Measurements from ENCODE around the gene LIN7C. TPM values are rescaled to one million over a fixed set of nuclear protein-coding genes. Genes with fewer than 3 reads are reported as not detected.

Gene LIN7C
- total and polyA plus RNA-seq, 2 of the 8 experiments (the other 6 are each of a cell fraction or from before 2014, with no cell fraction given) = 10.5 to 42.7 TPM

DNA sequence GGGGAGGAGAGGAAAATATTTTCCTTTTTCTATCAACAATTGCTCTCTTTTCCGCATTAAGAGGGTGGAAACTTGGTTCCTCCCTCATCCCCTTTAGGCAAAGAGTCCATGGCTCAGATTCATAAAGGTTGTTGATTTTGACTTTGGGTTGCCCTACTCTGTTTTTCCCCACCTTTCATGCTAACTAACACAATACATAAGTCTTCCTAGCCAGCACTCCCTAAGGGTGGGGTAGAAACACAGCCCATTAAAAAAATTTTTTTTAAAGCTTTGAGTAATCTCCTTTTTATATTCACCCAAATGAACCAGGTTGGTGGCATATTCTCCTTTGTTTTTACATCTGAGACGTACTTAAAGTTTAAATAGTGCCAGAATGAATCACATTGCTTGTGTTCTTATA, 20.0 kb upstream of the LIN7C start:
- no peak overlapping the region for H3K14ac ChIP-seq (ENCODE audit: insufficient read length)
- no peak overlapping the region for H2BK20ac ChIP-seq (ENCODE audit: low read length)
- no peak for TF ChIP-seq GTF2F1 (IDR thresholded peaks at IDR 0.05; ENCODE audit: borderline replicate concordance, low read depth, low read length)
- TF ChIP-seq CHD1 (IDR thresholded peaks at IDR 0.05; ENCODE audit: low read depth, low read length) = no peak
- TF ChIP-seq RAD21 (IDR thresholded peaks at IDR 0.05 in 1 of 2, conservative IDR thresholded peaks at IDR 0.05 in 1 of 2; ENCODE audit: low read depth in 2 of 2, low read length in 2 of 2) = no peak
- TF ChIP-seq TCF12 (IDR thresholded peaks at IDR 0.05; ENCODE audit: low read depth, low read length) = no peak
- TF ChIP-seq CREB1 (IDR thresholded peaks at IDR 0.05) = no peak
- TF ChIP-seq SIRT6 (IDR thresholded peaks at IDR 0.05; ENCODE audit: low read length) = no peak
- TF ChIP-seq EP300 (IDR thresholded peaks at IDR 0.05; ENCODE audit: borderline replicate concordance in 1 of 2, low read depth in 2 of 2, low read length in 2 of 2) = no peak
- TF ChIP-seq TAF7 (optimal IDR thresholded peaks at IDR 0.05; ENCODE audit: borderline replicate concordance, low read depth, low read length) = no peak
- no peak for DNase-seq (ENCODE audit: low read depth in 1 of 2, low spot score in 2 of 2)
- H2AFZ ChIP-seq (ENCODE audit: low read length) = no peak overlapping the region
- H4K20me1 ChIP-seq (replicated peaks in 1 of 2; ENCODE audit: control insufficient read depth in 1 of 2, insufficient read depth in 2 of 2, low read length in 2 of 2) = no peaks in the 10 kb centered on the region
- H3K4ac ChIP-seq (replicated peaks; ENCODE audit: insufficient read length, low read depth, low read length) = no peak overlapping the region
- no peaks in the 10 kb centered on the region for H3K4me1 ChIP-seq (replicated peaks in 1 of 4; ENCODE audit: control insufficient read depth in 3 of 4, insufficient read depth in 4 of 4, low read length in 3 of 4)
- H4K8ac ChIP-seq (ENCODE audit: extremely low read depth, insufficient read depth, low read length) = no peak overlapping the region
- no peaks in the 10 kb centered on the region for H3K36me3 ChIP-seq (ENCODE audit: control insufficient read depth in 2 of 4, insufficient read depth in 4 of 4, low read length in 3 of 4)
- no peak overlapping the region for H2BK15ac ChIP-seq (ENCODE audit: low read length)
- no peaks in the 10 kb centered on the region for H3K79me2 ChIP-seq (ENCODE audit: control insufficient read depth in 1 of 2, insufficient read depth in 2 of 2, low read length in 2 of 2)
- no peak overlapping the region for H3K23ac ChIP-seq (ENCODE audit: insufficient read length)
- H3K9ac ChIP-seq (replicated peaks in 1 of 4; ENCODE audit: extremely low read depth in 1 of 4, low read depth in 3 of 4, low read length in 3 of 4) = no peak overlapping the region
- ChIA-PET POLR2A (ENCODE audit: partially characterized antibody) (interaction anchor here (0.9 to 1.6 kb wide), 3 partner anchors 84 to 97 kb away, joined by 3 to 7 read pairs (median 3); no protein-coding TSS in a partner anchor), CTCF (ENCODE audit: partially characterized antibody) (interaction anchor here (0.9 to 1.5 kb wide), 2 partner anchors 34 to 92 kb away, joined by 3 read pairs; no protein-coding TSS in a partner anchor)
- no peak for FAIRE-seq
- no peak overlapping the region for H3K27ac ChIP-seq (ENCODE audit: low read depth, low read length)
- no peak overlapping the region for H3K18ac ChIP-seq (ENCODE audit: extremely low read depth, low read length)
- H4K5ac ChIP-seq (ENCODE audit: insufficient read length, low read depth, low read length) = no peak overlapping the region
- no peak overlapping the region for H2AK5ac ChIP-seq (ENCODE audit: low read depth, low read length)
- H3K4me3 ChIP-seq (ENCODE audit: extremely low read depth in 1 of 4, insufficient read depth in 2 of 4, low read depth in 3 of 4, low read length in 4 of 4) = no peak overlapping the region
- no peak overlapping the region for H3K4me2 ChIP-seq (ENCODE audit: insufficient read depth in 1 of 2, low read depth in 2 of 2, low read length in 2 of 2)
- H2BK120ac ChIP-seq (replicated peaks; ENCODE audit: low read depth, low read length) = no peak overlapping the region
- no peaks in the 10 kb centered on the region; the same call in 1 of the 2 replicates for H3K23me2 ChIP-seq (ENCODE audit: low read depth, low read length)
- H3K9me3 ChIP-seq (ENCODE audit: insufficient read depth in 2 of 2, low read depth in 1 of 2, low read length in 1 of 2) = no peaks in the 10 kb centered on the region
- no peak overlapping the region for H2BK12ac ChIP-seq (ENCODE audit: low read depth, low read length)
- H3K79me1 ChIP-seq (ENCODE audit: low read depth, low read length) = no peaks in the 10 kb centered on the region
- no peak overlapping the region for H4K91ac ChIP-seq (replicated peaks; ENCODE audit: insufficient read length, low read length)
- no peaks in the 10 kb centered on the region for H3K27me3 ChIP-seq (replicated peaks in 1 of 4; ENCODE audit: control insufficient read depth in 3 of 4, extremely low read depth in 1 of 4, insufficient read depth in 3 of 4, low read length in 3 of 4)
- H3K56ac ChIP-seq (replicated peaks; ENCODE audit: insufficient read length, low read depth, low read length) = no peak overlapping the region
- no peak overlapping the region for H2BK5ac ChIP-seq (ENCODE audit: low read depth, low read length)
- WGBS, 2 experiments (ENCODE audit: extremely low coverage in 1 of 2, insufficient coverage in 1 of 2, insufficient read length in 1 of 2, insufficient replicate concordance in 2 of 2, low coverage in 1 of 2, low lambda C conversion rate in 2 of 2, missing lambda C conversion rate in 1 of 2) = 84% methylated on average over 2 of the region's 2 CpGs; no CpG with 5 or more reads in 1 of the 2 experiments
